Fibroblast of mammary gland (primary cell): ENCODE measurements around the gene DET1.
A peak's percentile ranks its signal among the peaks of the same experiment; 100 is the strongest.

Experiments used
- DNase-seq: peaks from one replicate; pipeline ENCODE4 v3.0.0-alpha.2; 2010; ENCODE audit warnings: low read depth
- H3K4me3 ChIP-seq: 2 replicates; pipeline ENCODE4 v1.5.1; 2011; ENCODE audit warnings: low read depth, mild to moderate bottlenecking, low read length, moderate library complexity; ENCODE audit not compliant: control insufficient read depth
- TF ChIP-seq, protein P1 (sequence below): conservative IDR thresholded peaks from 2 replicates; pipeline ENCODE4 v1.5.1; 2011; ENCODE audit warnings: low read depth, low read length, inconsistent platforms; ENCODE audit not compliant: control insufficient read depth, insufficient read depth

The DET1 gene

GRCh38 chr15:88467935-88468528 lies 78.4 kb downstream of the DET1 start:
- H3K4me3 ChIP-seq, result peak overlapping the region; percentile 99
- peak; percentile 42 for DNase-seq
- TF ChIP-seq, protein P1, sequence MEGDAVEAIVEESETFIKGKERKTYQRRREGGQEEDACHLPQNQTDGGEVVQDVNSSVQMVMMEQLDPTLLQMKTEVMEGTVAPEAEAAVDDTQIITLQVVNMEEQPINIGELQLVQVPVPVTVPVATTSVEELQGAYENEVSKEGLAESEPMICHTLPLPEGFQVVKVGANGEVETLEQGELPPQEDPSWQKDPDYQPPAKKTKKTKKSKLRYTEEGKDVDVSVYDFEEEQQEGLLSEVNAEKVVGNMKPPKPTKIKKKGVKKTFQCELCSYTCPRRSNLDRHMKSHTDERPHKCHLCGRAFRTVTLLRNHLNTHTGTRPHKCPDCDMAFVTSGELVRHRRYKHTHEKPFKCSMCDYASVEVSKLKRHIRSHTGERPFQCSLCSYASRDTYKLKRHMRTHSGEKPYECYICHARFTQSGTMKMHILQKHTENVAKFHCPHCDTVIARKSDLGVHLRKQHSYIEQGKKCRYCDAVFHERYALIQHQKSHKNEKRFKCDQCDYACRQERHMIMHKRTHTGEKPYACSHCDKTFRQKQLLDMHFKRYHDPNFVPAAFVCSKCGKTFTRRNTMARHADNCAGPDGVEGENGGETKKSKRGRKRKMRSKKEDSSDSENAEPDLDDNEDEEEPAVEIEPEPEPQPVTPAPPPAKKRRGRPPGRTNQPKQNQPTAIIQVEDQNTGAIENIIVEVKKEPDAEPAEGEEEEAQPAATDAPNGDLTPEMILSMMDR, result peak; percentile 47

GRCh38 chr15:88467073-88467934 lies 79.2 kb downstream of the DET1 start, which contains the start of the genes MRPL46 and MRPS11:
TSS of gene MRPL46 (minus strand) at chr15:88467388. CDS start at chr15:88467377, 11 bp downstream.
TSS of gene MRPS11 (plus strand) at chr15:88467708. CDS start at chr15:88467718, 10 bp downstream.
- peak within 1 kb of the TSS; percentile 99 for H3K4me3 ChIP-seq
- peak; percentile 81 for DNase-seq
- TF ChIP-seq, protein P1, result no peak

GRCh38 chr15:88465633-88466224 lies 80.8 kb downstream of the DET1 start:
- no peak overlapping the region for H3K4me3 ChIP-seq
- TF ChIP-seq, protein P1, result no peak
- peak; percentile 79 for DNase-seq

- TF ChIP-seq, protein P1, result no peak
- no peak overlapping the region for H3K4me3 ChIP-seq
- no peak for DNase-seq
Measured at GRCh38 chr15:88463870-88464532, 82.5 kb downstream of the DET1 start.
